Bronchial epithelial cell (primary cell): ENCODE results near the gene NEDD4L. TPM values are rescaled to one million over a fixed set of nuclear protein-coding genes. Genes with fewer than 3 reads are reported as not detected.

Experiments
- DNase-seq: peaks from one replicate; pipeline ENCODE4 v3.0.0-alpha.2; 2010; ENCODE audit warnings: low read depth
- FAIRE-seq: peaks from 2 replicates; lab custom pipeline; 2011; peaks lifted over from hg19 to GRCh38; lab: Jason Lieb, UNC
- H3K27me3 ChIP-seq: 2 replicates; pipeline ENCODE4 v1.5.1; 2011; ENCODE audit warnings: low read length; ENCODE audit not compliant: control insufficient read depth, insufficient read depth
- H3K36me3 ChIP-seq: 2 replicates; pipeline ENCODE4 v1.5.1; 2011; ENCODE audit warnings: low read length; ENCODE audit not compliant: control insufficient read depth, insufficient read depth
- H3K4me3 ChIP-seq: 2 replicates; pipeline ENCODE4 v1.5.1; 2011; ENCODE audit warnings: mild to moderate bottlenecking, low read depth, low read length, control low read depth
- CTCF ChIP-seq: IDR thresholded peaks from 2 replicates; pipeline ENCODE4 v1.5.1; 2011; ENCODE audit warnings: mild to moderate bottlenecking, moderate library complexity, low read length, control low read depth, inconsistent platforms; ENCODE audit not compliant: insufficient read depth, severe bottlenecking
- total RNA-seq: library from RNA; depleted of rRNA; stranded (reverse); fragments of >200 nt; gene quantifications from 2 replicates; pipeline ENCODE4 v1.2.1, GENCODE V29; 2014

The NEDD4L gene
- total RNA-seq, 1 donor from 2014 or later = 11.3 TPM

DNA sequence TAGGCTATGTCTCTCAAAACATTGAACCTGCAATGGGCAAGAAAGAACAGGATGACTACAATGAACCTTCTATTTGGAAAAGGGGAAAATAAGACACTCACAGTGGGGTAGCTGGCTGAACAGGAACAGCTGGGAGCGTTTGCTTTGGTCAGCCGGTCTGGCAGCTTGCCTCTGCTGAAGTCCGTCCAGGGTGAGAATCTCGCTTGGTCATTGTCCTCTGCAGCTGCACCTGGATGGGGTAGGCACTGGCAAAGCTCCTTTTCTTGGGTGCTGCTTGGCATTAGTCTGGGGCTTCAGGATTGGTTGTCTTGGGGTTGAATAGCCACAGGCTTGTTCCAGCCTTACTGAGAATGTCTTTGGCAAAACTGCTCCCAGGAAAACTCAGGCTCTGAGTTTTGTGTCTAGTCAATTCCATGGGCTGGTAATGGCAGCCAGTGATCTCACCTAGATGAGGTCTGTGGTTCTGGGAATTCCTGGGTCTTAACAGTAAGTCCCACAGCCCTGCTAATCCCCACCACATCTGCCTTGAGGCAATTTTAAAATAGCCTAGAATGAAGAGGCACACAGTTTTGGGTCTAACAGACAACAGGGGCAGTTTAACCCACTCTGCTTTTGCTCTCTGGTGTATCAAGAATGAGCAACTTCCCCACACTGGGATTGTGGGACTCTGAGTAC lies 13.4 kb downstream of the NEDD4L start:
- H3K4me3 ChIP-seq = no peak overlapping the region
- no peak for FAIRE-seq
- H3K36me3 ChIP-seq = no peaks in the 10 kb centered on the region
- no peak for TF ChIP-seq CTCF
- H3K27me3 ChIP-seq = no peaks in the 10 kb centered on the region
- no peak for DNase-seq

- DNase-seq = no peak
- FAIRE-seq = no peak
Measured at GRCh38 chr18:58058720-58059119, 14.7 kb downstream of the NEDD4L start.

GRCh38 chr18:58060254-58060653 lies 16.2 kb downstream of the NEDD4L start:
- no peaks in the 10 kb centered on the region for H3K36me3 ChIP-seq
- H3K27me3 ChIP-seq = no peaks in the 10 kb centered on the region
- DNase-seq = no peak
- no peak for FAIRE-seq
- H3K4me3 ChIP-seq = no peak overlapping the region
- TF ChIP-seq CTCF = no peak

More at GRCh38 chr18:58058720-58059119, 14.7 kb downstream of the NEDD4L start:
- no peak for TF ChIP-seq CTCF
- H3K36me3 ChIP-seq = no peaks in the 10 kb centered on the region
- no peaks in the 10 kb centered on the region for H3K27me3 ChIP-seq
- H3K4me3 ChIP-seq = no peak overlapping the region

DNA sequence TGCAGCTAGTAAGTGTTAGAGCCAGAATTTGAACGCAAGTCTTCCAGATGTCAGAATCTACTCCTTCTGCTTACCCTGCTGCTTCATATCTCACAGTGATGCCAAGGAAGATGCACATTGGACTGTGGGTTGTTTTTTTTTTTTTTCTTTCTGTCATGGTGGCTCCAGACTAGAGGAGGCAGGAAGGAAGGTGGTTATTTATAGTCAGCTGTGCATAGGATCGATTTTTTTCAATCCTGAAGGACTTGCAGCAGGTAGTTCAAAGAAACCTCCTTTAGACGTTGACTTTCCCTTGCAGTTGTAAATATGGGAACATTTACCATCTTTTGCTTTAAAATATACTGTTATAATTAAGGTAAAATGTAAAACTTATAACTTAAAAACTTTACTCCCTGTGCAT lies 17.3 kb downstream of the NEDD4L start:
- Histone ChIP-seq H3K4me3 (no peak overlapping the region), H3K36me3 (no peaks in the 10 kb centered on the region), H3K27me3 (no peaks in the 10 kb centered on the region)
- TF ChIP-seq CTCF = no peak
- no peak for DNase-seq
- FAIRE-seq = no peak

- H3K27me3 ChIP-seq = no peaks in the 10 kb centered on the region
- no peak for DNase-seq
Measured at GRCh38 chr18:58064406-58064998, 20.5 kb downstream of the NEDD4L start.

More at GRCh38 chr18:58064406-58064998, 20.5 kb downstream of the NEDD4L start:
- no peak for FAIRE-seq
- Histone ChIP-seq H3K4me3 (no peak overlapping the region), H3K36me3 (no peaks in the 10 kb centered on the region)
- TF ChIP-seq CTCF = no peak
